SK-N-SH (cell line): ENCODE measurements around the gene FCER2. TPM values are rescaled to one million over a fixed set of nuclear protein-coding genes. Genes with fewer than 3 reads are reported as not detected.

Experiments
- CTCF ChIA-PET: fragments of 300-600, 350-600 bp; formaldehyde crosslinking; extraction: SDS; loops from one replicate; lab custom pipeline; 2021; lab: Yijun Ruan, JAX
- POLR2A ChIA-PET: fragments of 350-600 bp; sonication (Branson Sonifier 250); formaldehyde crosslinking; extraction: SDS; loops from one replicate; lab custom pipeline; 2020; ENCODE audit warnings: antibody characterized with exemption, inconsistent platforms; lab: Yijun Ruan, JAX
- DNase-seq: peaks from one replicate; pipeline ENCODE4 v3.0.0; 2012
- H2AFZ ChIP-seq: fragments of 200-600 bp; sonication (generic); 2 replicates; pipeline ENCODE4 v1.8.1; 2016; ENCODE audit warnings: antibody characterized with exemption, mild to moderate bottlenecking, low read depth
- H3F3A ChIP-seq: fragments of 200-600 bp; sonication (generic); replicated peaks from 2 replicates; pipeline ENCODE3; 2016; ENCODE audit warnings: antibody characterized with exemption, mild to moderate bottlenecking; ENCODE audit not compliant: insufficient read depth
- H3K27ac ChIP-seq, 2 experiments: fragments of 200-500 bp in 1 of 2; fragments of 200-600 bp in 1 of 2; sonication (Bioruptor generic) in 1 of 2; sonication (generic), shearing (Covaris generic) in 1 of 2; 2 replicates each; pipeline versions ENCODE4 v1.5.1 to v1.6.1; 2014 to 2016; ENCODE audit warnings: low read depth in 2 of 2, inconsistent platforms in 1 of 2, low read length in 1 of 2, mild to moderate bottlenecking in 1 of 2, mixed read lengths in 1 of 2
- H3K27me3 ChIP-seq: fragments of 200-600 bp; sonication (generic), shearing (Covaris generic); 2 replicates; pipeline ENCODE4 v1.6.1; 2016; ENCODE audit warnings: mixed run types; ENCODE audit not compliant: insufficient read depth
- H3K36me3 ChIP-seq, 2 experiments: fragments of 200-500 bp in 1 of 2; fragments of 200-600 bp in 1 of 2; sonication (Bioruptor generic) in 1 of 2; sonication (generic) in 1 of 2; replicated peaks in 1 of 2; 2 replicates each; pipeline versions ENCODE3 to v1.5.1; 2014 to 2016; ENCODE audit warnings: low read length in 1 of 2, mild to moderate bottlenecking in 1 of 2; ENCODE audit not compliant: insufficient read depth in 2 of 2, control insufficient read depth in 1 of 2
- H3K4me1 ChIP-seq, 2 experiments: fragments of 200-500 bp in 1 of 2; fragments of 200-600 bp in 1 of 2; sonication (Bioruptor generic) in 1 of 2; sonication (generic), shearing (Covaris generic) in 1 of 2; 2 replicates each; pipeline versions ENCODE4 v1.5.1 to v1.6.1; 2014 to 2016; ENCODE audit warnings: low read depth in 1 of 2, low read length in 1 of 2, mixed run types in 1 of 2; ENCODE audit not compliant: insufficient read depth in 2 of 2, control insufficient read depth in 1 of 2
- H3K4me2 ChIP-seq: fragments of 200-600 bp; sonication (generic), shearing (Covaris generic); 2 replicates; pipeline ENCODE4 v1.6.1; 2017; ENCODE audit warnings: mixed run types
- H3K4me3 ChIP-seq, 2 experiments: fragments of 200-500 bp in 1 of 2; fragments of 200-600 bp in 1 of 2; sonication (Bioruptor generic) in 1 of 2; sonication (generic), shearing (Covaris generic) in 1 of 2; 2 replicates each; pipeline versions ENCODE4 v1.5.1 to v1.8.1; 2014 to 2016; ENCODE audit warnings: low read depth in 2 of 2, inconsistent platforms in 1 of 2, low read length in 1 of 2, mild to moderate bottlenecking in 1 of 2, mixed read lengths in 1 of 2, moderate library complexity in 1 of 2
- H3K79me2 ChIP-seq: fragments of 200-600 bp; sonication (generic); 2 replicates; pipeline ENCODE4 v1.8.1; 2017; ENCODE audit warnings: mild to moderate bottlenecking; ENCODE audit not compliant: insufficient read depth
- H3K9ac ChIP-seq: fragments of 200-600 bp; sonication (generic); 2 replicates; pipeline ENCODE4 v1.6.1; 2017; ENCODE audit warnings: mixed run types
- H3K9me2 ChIP-seq: fragments of 200-600 bp; sonication (generic); 2 replicates; pipeline ENCODE4 v1.6.1; 2017; ENCODE audit warnings: mixed run types
- H3K9me3 ChIP-seq: fragments of 200-600 bp; sonication (generic); 2 replicates; pipeline ENCODE4 v1.6.1; 2017; ENCODE audit warnings: mixed run types, mild to moderate bottlenecking, moderate library complexity
- H4K20me1 ChIP-seq: fragments of 200-600 bp; sonication (generic); 2 replicates; pipeline ENCODE4 v1.6.1; 2017; ENCODE audit warnings: mild to moderate bottlenecking, mixed run types; ENCODE audit not compliant: insufficient read depth
- ELF1 ChIP-seq: IDR thresholded peaks from 2 replicates; pipeline ENCODE4 v1.4.0; 2012
- EP300 ChIP-seq, 2 experiments: IDR thresholded peaks; 2 replicates each; pipeline versions ENCODE4 v1.4.0 to v1.6.1; 2012; ENCODE audit warnings: borderline replicate concordance in 1 of 2, low read depth in 1 of 2, low read length in 1 of 2
- EZH2phosphoT487 ChIP-seq: fragments of 200-600 bp; sonication (generic); IDR thresholded peaks from 2 replicates; pipeline ENCODE4 v1.6.1; 2017; ENCODE audit warnings: low read depth, mixed run types, mild to moderate bottlenecking, antibody characterized with exemption, moderate library complexity, borderline replicate concordance
- FOXJ3 ChIP-seq: sonication (generic); formaldehyde crosslinking; IDR thresholded peaks from 2 replicates; pipeline ENCODE4 v1.5.1; 2020; ENCODE audit warnings: mild to moderate bottlenecking, missing genetic modification reagents
- JUND ChIP-seq: IDR thresholded peaks from 2 replicates; pipeline ENCODE4 v1.4.0; 2012
- RCOR1 ChIP-seq: fragments of 150-350 bp; IDR thresholded peaks from 2 replicates; pipeline ENCODE4 v1.6.1; 2017; ENCODE audit warnings: antibody characterized with exemption, low read length
- WGBS: methylation state at CpG from one replicate; pipeline ENCODE4 v1.1.6; 2017; ENCODE audit warnings: low lambda C conversion rate; 5-methylcytosine and 5-hydroxymethylcytosine counted together
- polyA plus RNA-seq, 3 experiments: library from polyadenylated mRNA; depleted of rRNA; stranded (reverse); fragments of >200 nt; gene quantifications; 2 replicates each; pipeline ENCODE4 v1.2.3, GENCODE V29; 2012
- TF ChIP-seq, protein P1 (sequence below): IDR thresholded peaks from 2 replicates; pipeline ENCODE4 v1.6.1; 2012; ENCODE audit warnings: mild to moderate bottlenecking, low read depth, low read length, moderate library complexity
- TF ChIP-seq, protein P2 (sequence below): fragments of 150-350 bp; IDR thresholded peaks from 2 replicates; pipeline ENCODE4 v1.6.1; 2016; ENCODE audit warnings: mild to moderate bottlenecking, low read depth, low read length
- TF ChIP-seq, protein P3 (sequence below): IDR thresholded peaks from 2 replicates; pipeline ENCODE4 v1.4.0; 2012; ENCODE audit warnings: low read depth, borderline replicate concordance
- TF ChIP-seq, protein P4 (sequence below): IDR thresholded peaks from 2 replicates; pipeline ENCODE4 v1.4.0; 2012; ENCODE audit warnings: low read depth
- TF ChIP-seq, protein P5 (sequence below): IDR thresholded peaks from 2 replicates; pipeline ENCODE4; 2012

Gene FCER2
- polyA plus RNA-seq, 1 of the 3 experiments (the other 2 are of a cell fraction), result not detected

DNA sequence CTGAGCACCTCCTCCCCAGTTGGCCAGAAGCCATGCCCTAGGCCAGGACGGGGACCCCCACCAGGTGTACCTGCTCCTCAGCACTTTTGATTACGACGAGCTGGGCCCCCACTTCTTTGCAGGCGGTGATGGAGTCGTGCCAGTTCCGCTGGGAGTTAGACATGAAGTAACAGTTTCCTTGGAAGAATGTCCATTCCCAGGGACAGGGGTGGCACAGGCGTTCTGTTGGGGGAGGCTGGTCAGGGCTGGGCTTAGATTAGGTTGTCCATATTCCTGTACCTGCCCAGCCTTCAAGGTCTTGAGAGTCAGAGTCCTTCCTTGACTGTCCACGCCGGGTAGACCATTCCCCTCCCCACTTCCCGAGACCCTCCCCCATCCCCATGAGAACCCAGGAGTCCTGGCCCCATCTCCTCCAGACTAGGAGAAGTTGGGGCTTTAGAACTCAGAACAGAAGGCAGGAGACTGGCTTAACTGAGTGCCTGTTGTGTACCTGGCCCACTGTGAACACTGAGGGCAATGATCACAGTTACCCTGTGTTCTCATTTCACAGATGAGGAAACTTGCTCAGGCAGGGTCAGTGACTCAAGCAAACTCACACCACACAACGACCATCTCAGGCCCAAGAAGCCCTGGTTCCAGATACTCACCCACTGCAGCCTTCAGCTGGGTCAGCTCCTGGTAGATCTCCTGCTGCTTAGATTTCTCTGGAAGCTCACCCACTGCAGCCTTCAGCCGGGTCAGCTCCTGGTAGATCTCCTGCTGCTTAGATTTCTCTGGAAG, 43.1 kb upstream of the FCER2 start:
- POLR2A ChIA-PET, result no interaction called here
- Histone ChIP-seq H2AFZ (no peak overlapping the region), H3K27me3 (peaks cover 33% of the 10 kb centered on the region), H3K9me2 (no peaks in the 10 kb centered on the region), H3K4me3 (no peak overlapping the region), H3K36me3 (no peaks in the 10 kb centered on the region), H3F3A (no peaks in the 10 kb centered on the region), H3K27ac (no peak overlapping the region), H4K20me1 (no peaks in the 10 kb centered on the region), H3K9me3 (no peaks in the 10 kb centered on the region)
- no peak for DNase-seq
- WGBS, result 10% methylated on average over 12 of the region's 12 CpGs
- TF ChIP-seq FOXJ3 (CRISPR knock-in tag) (no peak), ELF1 (no peak), EP300 (IDR thresholded peaks at IDR 0.05; ENCODE audit: borderline replicate concordance in 1 of 2, low read depth in 1 of 2, low read length in 1 of 2) (no peak), EZH2phosphoT487 (no peak), RCOR1 (no peak), JUND (no peak)
- TF ChIP-seq, protein P1, sequence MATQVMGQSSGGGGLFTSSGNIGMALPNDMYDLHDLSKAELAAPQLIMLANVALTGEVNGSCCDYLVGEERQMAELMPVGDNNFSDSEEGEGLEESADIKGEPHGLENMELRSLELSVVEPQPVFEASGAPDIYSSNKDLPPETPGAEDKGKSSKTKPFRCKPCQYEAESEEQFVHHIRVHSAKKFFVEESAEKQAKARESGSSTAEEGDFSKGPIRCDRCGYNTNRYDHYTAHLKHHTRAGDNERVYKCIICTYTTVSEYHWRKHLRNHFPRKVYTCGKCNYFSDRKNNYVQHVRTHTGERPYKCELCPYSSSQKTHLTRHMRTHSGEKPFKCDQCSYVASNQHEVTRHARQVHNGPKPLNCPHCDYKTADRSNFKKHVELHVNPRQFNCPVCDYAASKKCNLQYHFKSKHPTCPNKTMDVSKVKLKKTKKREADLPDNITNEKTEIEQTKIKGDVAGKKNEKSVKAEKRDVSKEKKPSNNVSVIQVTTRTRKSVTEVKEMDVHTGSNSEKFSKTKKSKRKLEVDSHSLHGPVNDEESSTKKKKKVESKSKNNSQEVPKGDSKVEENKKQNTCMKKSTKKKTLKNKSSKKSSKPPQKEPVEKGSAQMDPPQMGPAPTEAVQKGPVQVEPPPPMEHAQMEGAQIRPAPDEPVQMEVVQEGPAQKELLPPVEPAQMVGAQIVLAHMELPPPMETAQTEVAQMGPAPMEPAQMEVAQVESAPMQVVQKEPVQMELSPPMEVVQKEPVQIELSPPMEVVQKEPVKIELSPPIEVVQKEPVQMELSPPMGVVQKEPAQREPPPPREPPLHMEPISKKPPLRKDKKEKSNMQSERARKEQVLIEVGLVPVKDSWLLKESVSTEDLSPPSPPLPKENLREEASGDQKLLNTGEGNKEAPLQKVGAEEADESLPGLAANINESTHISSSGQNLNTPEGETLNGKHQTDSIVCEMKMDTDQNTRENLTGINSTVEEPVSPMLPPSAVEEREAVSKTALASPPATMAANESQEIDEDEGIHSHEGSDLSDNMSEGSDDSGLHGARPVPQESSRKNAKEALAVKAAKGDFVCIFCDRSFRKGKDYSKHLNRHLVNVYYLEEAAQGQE, result no peak
- TF ChIP-seq, protein P2, sequence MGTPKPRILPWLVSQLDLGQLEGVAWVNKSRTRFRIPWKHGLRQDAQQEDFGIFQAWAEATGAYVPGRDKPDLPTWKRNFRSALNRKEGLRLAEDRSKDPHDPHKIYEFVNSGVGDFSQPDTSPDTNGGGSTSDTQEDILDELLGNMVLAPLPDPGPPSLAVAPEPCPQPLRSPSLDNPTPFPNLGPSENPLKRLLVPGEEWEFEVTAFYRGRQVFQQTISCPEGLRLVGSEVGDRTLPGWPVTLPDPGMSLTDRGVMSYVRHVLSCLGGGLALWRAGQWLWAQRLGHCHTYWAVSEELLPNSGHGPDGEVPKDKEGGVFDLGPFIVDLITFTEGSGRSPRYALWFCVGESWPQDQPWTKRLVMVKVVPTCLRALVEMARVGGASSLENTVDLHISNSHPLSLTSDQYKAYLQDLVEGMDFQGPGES, result no peak
- TF ChIP-seq, protein P3, sequence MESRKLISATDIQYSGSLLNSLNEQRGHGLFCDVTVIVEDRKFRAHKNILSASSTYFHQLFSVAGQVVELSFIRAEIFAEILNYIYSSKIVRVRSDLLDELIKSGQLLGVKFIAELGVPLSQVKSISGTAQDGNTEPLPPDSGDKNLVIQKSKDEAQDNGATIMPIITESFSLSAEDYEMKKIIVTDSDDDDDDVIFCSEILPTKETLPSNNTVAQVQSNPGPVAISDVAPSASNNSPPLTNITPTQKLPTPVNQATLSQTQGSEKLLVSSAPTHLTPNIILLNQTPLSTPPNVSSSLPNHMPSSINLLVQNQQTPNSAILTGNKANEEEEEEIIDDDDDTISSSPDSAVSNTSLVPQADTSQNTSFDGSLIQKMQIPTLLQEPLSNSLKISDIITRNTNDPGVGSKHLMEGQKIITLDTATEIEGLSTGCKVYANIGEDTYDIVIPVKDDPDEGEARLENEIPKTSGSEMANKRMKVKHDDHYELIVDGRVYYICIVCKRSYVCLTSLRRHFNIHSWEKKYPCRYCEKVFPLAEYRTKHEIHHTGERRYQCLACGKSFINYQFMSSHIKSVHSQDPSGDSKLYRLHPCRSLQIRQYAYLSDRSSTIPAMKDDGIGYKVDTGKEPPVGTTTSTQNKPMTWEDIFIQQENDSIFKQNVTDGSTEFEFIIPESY, result no peak
- TF ChIP-seq, protein P4, sequence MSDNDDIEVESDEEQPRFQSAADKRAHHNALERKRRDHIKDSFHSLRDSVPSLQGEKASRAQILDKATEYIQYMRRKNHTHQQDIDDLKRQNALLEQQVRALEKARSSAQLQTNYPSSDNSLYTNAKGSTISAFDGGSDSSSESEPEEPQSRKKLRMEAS, result no peak
- TF ChIP-seq, protein P5, sequence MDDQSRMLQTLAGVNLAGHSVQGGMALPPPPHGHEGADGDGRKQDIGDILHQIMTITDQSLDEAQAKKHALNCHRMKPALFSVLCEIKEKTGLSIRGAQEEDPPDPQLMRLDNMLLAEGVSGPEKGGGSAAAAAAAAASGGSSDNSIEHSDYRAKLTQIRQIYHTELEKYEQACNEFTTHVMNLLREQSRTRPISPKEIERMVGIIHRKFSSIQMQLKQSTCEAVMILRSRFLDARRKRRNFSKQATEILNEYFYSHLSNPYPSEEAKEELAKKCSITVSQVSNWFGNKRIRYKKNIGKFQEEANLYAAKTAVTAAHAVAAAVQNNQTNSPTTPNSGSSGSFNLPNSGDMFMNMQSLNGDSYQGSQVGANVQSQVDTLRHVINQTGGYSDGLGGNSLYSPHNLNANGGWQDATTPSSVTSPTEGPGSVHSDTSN, result no peak
- TF ChIP-seq, all 33 proteins: peak for 0
- Histone ChIP-seq H3K4me1 (no peaks in the 10 kb centered on the region), H3K79me2 (no peaks in the 10 kb centered on the region), H3K9ac (no peak overlapping the region), H3K4me2 (no peak overlapping the region)
- CTCF ChIA-PET, result interaction anchor here (0.8 to 1.3 kb wide), 2 partner anchors 10 to 64 kb away, joined by 3 read pairs; partner anchors contain the start of gene TRAPPC5
